AG20443 (cell line): ENCODE measurements around the gene ZNF780A.
A peak's percentile ranks its signal among the peaks of the same experiment; 100 is the strongest.
"Not testable (repeated sequence)": the region's sequence is repeated elsewhere in the genome, so short reads cannot be mapped to it uniquely, and the experiment has no call there.

Source experiments
- DNase-seq: peaks from one replicate; pipeline ENCODE4 v3.0.0; 2012; ENCODE audit warnings: low spot score, mixed read lengths

Gene ZNF780A

GRCh38 chr19:40084948-40085347 is 5.8 kb downstream of the ZNF780A start:
- DNase-seq = no peak

GRCh38 chr19:40081411-40081810 is 9.3 kb downstream of the ZNF780A start:
- DNase-seq = no peak

- DNase-seq = no peak
These were observed 10.5 kb downstream of the ZNF780A start for GRCh38 chr19:40080289-40080688.

GRCh38 chr19:40078377-40078776 is 12.4 kb downstream of the ZNF780A start:
- no peak for DNase-seq

GRCh38 chr19:40070058-40070457 is 20.7 kb downstream of the ZNF780A start:
- no peak for DNase-seq

- DNase-seq = no peak
These were observed 31.1 kb downstream of the ZNF780A start for GRCh38 chr19:40059624-40060023.

- no peak for DNase-seq
These were observed 33.6 kb downstream of the ZNF780A start for GRCh38 chr19:40057166-40057565.

- no peak for DNase-seq
These were observed 34.2 kb downstream of the ZNF780A start for GRCh38 chr19:40056505-40056904.

- peak; percentile 78 for DNase-seq
These were observed 34.8 kb downstream of the ZNF780A start, which contains the start of gene ZNF780B for GRCh38 chr19:40055832-40056504. Gene ZNF780B (minus strand): TSS chr19:40056231. CDS start chr19:40050332, 5,899 bp downstream.

GRCh38 chr19:40055049-40055448 is 35.7 kb downstream of the ZNF780A start:
- no peak for DNase-seq

- no peak for DNase-seq
These were observed 36.1 kb downstream of the ZNF780A start for GRCh38 chr19:40054632-40055031.

- no peak for DNase-seq
These were observed 37.3 kb downstream of the ZNF780A start for GRCh38 chr19:40053491-40053890.

- not testable (repeated sequence) for DNase-seq
These were observed 49.0 kb downstream of the ZNF780A start for GRCh38 chr19:40041718-40042117.

GRCh38 chr19:40038047-40038446 is 52.7 kb downstream of the ZNF780A start:
- DNase-seq = not testable (repeated sequence)

- no peak for DNase-seq
These were observed 54.7 kb downstream of the ZNF780A start for GRCh38 chr19:40035996-40036395.

GRCh38 chr19:40033989-40034560 is 56.7 kb downstream of the ZNF780A start:
- DNase-seq = no peak

GRCh38 chr19:40026597-40026970 is 64.2 kb downstream of the ZNF780A start:
- no peak for DNase-seq

GRCh38 chr19:40025938-40026596 is 64.7 kb downstream of the ZNF780A start:
- DNase-seq = no peak

- no peak for DNase-seq
These were observed 66.8 kb downstream of the ZNF780A start for GRCh38 chr19:40023969-40024368.
